Breast epithelium (tissue), 4 donors: ENCODE data around the gene NAP1L5. TPM values are rescaled to one million over a fixed set of nuclear protein-coding genes. Genes with fewer than 3 reads are reported as not detected.

Experiments
- DNase-seq, 2 donors: peaks; one replicate each; pipeline ENCODE4 v3.0.0-alpha.2; 2019; ENCODE audit warnings: low spot score in 2 of 2
- H3K27ac ChIP-seq, 2 donors: fragments of 200-600 bp; sonication (generic) in 1 of 2; one replicate each; pipeline ENCODE4 v1.5.1; 2016 to 2019; ENCODE audit warnings: mild to moderate bottlenecking in 1 of 2
- H3K27me3 ChIP-seq, 2 donors: fragments of 200-600 bp; sonication (generic) in 1 of 2; one replicate each; pipeline versions ENCODE4 v1.5.1 to v1.6.0; 2017 to 2019; ENCODE audit warnings: control low read depth in 1 of 2, mild to moderate bottlenecking in 1 of 2
- H3K36me3 ChIP-seq: fragments of 200-600 bp; one replicate; pipeline ENCODE4 v1.5.1; 2019
- H3K4me1 ChIP-seq, 2 donors: fragments of 200-600 bp; sonication (generic); one replicate each; pipeline ENCODE4 v1.5.1; 2016 to 2019; ENCODE audit warnings: control low read depth in 1 of 2
- H3K4me3 ChIP-seq, 3 donors: fragments of 200-600 bp; sonication (generic); 1 replicate in 2 of 3; 2 replicates in 1 of 3; pipeline ENCODE4 v1.5.1; 2016 to 2019; ENCODE audit warnings: mild to moderate bottlenecking in 3 of 3, moderate library complexity in 2 of 3
- H3K9me3 ChIP-seq, 2 donors: fragments of 200-600 bp; sonication (generic) in 1 of 2; one replicate each; pipeline ENCODE4 v1.5.1; 2016 to 2019; ENCODE audit warnings: control low read depth in 1 of 2
- POLR2A ChIP-seq: fragments of 450-650 bp; IDR thresholded peaks from one replicate; pipeline ENCODE4 v1.6.1; 2016; ENCODE audit warnings: antibody characterized with exemption, mild to moderate bottlenecking, moderate library complexity
- POLR2AphosphoS5 ChIP-seq, 3 donors: sonication (generic); formaldehyde crosslinking; IDR thresholded peaks; one replicate each; pipeline ENCODE4 v1.6.1; 2017; ENCODE audit warnings: antibody characterized with exemption in 3 of 3
- intact Hi-C: fragments of 100-400 bp; cut with DNase I; formaldehyde crosslinking; loops from one replicate; pipeline ENCODE4 v1.15.1; 2023; ENCODE audit warnings: low total_unique reads
- total RNA-seq, 3 donors: library from RNA; depleted of rRNA; stranded (reverse); fragments of >200 nt; gene quantifications; one replicate each; pipeline ENCODE4 v1.1.0, GENCODE V29; 2016
- TF ChIP-seq, protein P1 (sequence below), 3 donors: fragments of 450-650 bp; IDR thresholded peaks; one replicate each; pipeline ENCODE4 v1.5.1; 2016 to 2017; ENCODE audit warnings: antibody characterized with exemption in 3 of 3, mild to moderate bottlenecking in 3 of 3, moderate library complexity in 3 of 3

NAP1L5 gene
- total RNA-seq, 3 donors from 2014 or later: 5.9 to 10.5 (median 7.0) TPM

DNA sequence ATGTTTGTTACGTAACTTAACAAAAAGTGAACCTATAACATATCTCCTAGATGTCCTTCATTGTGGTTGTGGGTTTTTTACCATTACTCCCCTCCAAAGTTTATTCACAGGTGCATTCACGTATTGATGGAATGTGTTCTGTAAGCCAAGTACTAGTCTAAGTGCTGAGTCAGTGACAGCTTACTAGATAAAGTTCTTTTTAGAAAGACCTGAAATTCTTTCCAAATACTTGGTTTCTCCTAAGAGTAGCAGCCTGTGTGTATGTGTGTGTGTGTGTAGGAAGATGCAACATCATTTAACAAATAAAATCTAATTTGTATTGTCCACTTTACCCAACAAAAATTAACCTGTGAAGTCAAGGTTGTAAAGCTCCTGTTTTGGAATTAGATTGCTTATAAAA lies 22.1 kb downstream of the NAP1L5 start:
- Histone ChIP-seq H3K4me3 (no peak overlapping the region), H3K4me1 (no peaks in the 10 kb centered on the region), H3K9me3 (no peaks in the 10 kb centered on the region), H3K27me3 (no peaks in the 10 kb centered on the region), H3K27ac (no peak overlapping the region), H3K36me3 (no peaks in the 10 kb centered on the region)
- no peak for DNase-seq
- intact Hi-C loops: no loop called here
- TF ChIP-seq, protein P1, sequence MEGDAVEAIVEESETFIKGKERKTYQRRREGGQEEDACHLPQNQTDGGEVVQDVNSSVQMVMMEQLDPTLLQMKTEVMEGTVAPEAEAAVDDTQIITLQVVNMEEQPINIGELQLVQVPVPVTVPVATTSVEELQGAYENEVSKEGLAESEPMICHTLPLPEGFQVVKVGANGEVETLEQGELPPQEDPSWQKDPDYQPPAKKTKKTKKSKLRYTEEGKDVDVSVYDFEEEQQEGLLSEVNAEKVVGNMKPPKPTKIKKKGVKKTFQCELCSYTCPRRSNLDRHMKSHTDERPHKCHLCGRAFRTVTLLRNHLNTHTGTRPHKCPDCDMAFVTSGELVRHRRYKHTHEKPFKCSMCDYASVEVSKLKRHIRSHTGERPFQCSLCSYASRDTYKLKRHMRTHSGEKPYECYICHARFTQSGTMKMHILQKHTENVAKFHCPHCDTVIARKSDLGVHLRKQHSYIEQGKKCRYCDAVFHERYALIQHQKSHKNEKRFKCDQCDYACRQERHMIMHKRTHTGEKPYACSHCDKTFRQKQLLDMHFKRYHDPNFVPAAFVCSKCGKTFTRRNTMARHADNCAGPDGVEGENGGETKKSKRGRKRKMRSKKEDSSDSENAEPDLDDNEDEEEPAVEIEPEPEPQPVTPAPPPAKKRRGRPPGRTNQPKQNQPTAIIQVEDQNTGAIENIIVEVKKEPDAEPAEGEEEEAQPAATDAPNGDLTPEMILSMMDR (IDR thresholded peaks at IDR 0.05): no peak
- no peak for TF ChIP-seq POLR2AphosphoS5 (IDR thresholded peaks at IDR 0.05)
- no peak for TF ChIP-seq POLR2A

DNA sequence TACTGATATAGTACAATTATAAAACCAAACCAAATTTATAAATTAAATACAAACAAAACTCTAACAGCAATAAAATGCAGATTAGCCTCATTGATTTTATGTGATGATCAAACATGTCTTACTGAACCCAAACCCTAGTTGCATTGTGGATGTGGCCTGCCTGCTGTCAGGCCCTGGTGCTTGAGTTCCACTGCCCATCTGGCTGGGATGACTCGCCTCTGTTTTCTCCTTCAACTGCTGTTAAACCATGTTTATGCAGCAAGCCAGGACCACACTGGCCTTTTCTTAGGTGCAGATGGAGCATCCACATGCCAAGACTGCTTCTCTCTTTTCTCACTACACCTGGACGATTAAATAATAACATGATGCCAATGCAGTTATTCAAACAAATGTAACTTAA lies 22.6 kb downstream of the NAP1L5 start:
- Histone ChIP-seq H3K9me3 (no peaks in the 10 kb centered on the region), H3K4me1 (no peaks in the 10 kb centered on the region), H3K27me3 (no peaks in the 10 kb centered on the region), H3K36me3 (no peaks in the 10 kb centered on the region), H3K4me3 (no peak overlapping the region), H3K27ac (no peak overlapping the region)
- intact Hi-C loops: no loop called here
- TF ChIP-seq POLR2AphosphoS5 (IDR thresholded peaks at IDR 0.05) (no peak), POLR2A (no peak)
- TF ChIP-seq, protein P1 (IDR thresholded peaks at IDR 0.05): no peak
- DNase-seq: no peak

DNA sequence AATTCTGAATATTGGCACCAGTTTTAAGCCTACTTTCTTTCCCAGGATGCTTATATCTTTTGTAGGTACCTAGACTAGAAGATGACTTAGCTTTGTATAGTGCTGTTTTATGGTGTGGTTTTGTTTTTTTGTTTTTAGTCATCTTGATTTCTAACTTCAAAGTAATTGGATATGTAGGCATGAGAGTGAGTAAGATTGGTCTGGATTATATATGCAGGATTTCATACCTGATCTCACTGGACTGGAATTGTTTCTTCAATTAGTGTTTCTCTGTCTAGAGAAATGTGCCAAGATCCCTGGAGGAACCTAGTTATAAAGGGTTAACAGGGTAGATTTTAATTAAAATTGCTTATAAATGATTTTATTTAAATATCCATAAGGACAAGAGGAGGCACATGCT lies 23.1 kb downstream of the NAP1L5 start:
- H3K4me1 ChIP-seq: no peaks in the 10 kb centered on the region
- H3K9me3 ChIP-seq: no peaks in the 10 kb centered on the region
- no peak for DNase-seq
- intact Hi-C loops: no loop called here
- no peaks in the 10 kb centered on the region for H3K27me3 ChIP-seq
- TF ChIP-seq POLR2AphosphoS5 (IDR thresholded peaks at IDR 0.05) (no peak), POLR2A (no peak)
- TF ChIP-seq, protein P1 (IDR thresholded peaks at IDR 0.05): no peak
- H3K4me3 ChIP-seq: no peak overlapping the region
- H3K36me3 ChIP-seq: no peaks in the 10 kb centered on the region
- no peak overlapping the region for H3K27ac ChIP-seq

DNA sequence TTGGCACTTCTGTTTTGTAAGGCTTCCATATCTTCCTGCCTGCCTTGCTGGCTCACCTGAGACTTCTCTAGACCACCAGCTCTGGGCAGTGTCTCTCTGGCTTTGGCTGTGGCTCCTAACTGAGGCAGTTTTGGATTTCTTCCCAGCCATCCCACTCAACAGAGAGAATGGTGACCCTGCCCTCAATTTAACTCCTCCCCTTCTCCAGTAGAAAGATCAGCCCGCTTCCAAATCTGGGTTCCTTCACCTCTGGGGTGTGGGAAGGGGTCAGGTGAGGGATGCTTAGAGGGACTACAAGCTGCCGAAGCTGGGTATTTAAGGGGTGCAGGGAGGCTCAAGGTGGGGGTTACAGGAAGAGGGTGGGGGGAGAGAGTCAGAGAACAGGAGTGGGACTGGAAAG lies 23.7 kb downstream of the NAP1L5 start:
- TF ChIP-seq POLR2AphosphoS5 (IDR thresholded peaks at IDR 0.05): no peak
- no peak for TF ChIP-seq POLR2A
- TF ChIP-seq, protein P1 (IDR thresholded peaks at IDR 0.05): no peak
- intact Hi-C loops: no loop called here
- Histone ChIP-seq H3K27me3 (no peaks in the 10 kb centered on the region), H3K36me3 (no peaks in the 10 kb centered on the region), H3K27ac (no peak overlapping the region), H3K9me3 (no peaks in the 10 kb centered on the region), H3K4me1 (no peaks in the 10 kb centered on the region), H3K4me3 (no peak overlapping the region)
- DNase-seq: no peak

DNA sequence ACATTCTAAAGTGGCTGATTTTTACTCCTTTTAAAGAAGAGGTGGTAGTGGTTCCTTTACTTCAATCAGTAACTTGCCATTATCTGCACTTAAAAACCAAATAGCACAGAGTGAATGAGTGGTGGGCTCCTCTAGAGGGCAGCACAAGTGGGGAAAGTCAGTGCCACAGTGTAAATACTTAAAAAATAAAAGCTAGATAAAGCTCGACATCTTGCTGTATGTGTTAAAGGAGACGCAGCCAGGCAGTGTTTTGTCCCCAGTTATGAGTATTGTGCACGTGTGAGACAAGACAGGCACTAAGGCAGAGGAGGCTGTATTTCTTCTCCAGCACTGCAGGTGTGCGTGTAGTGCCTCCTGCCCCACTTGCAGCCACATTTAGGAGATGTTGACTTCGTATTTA lies 24.6 kb downstream of the NAP1L5 start:
- Histone ChIP-seq H3K36me3 (no peaks in the 10 kb centered on the region), H3K27ac (no peak overlapping the region), H3K4me1 (no peaks in the 10 kb centered on the region), H3K9me3 (no peaks in the 10 kb centered on the region), H3K27me3 (no peaks in the 10 kb centered on the region), H3K4me3 (no peak overlapping the region)
- intact Hi-C loops: no loop called here
- TF ChIP-seq, protein P1 (IDR thresholded peaks at IDR 0.05): peak in 1 of 3 donors; percentile 27
- TF ChIP-seq POLR2AphosphoS5 (IDR thresholded peaks at IDR 0.05): no peak
- DNase-seq: no peak
